Activated T-cell treated with anti-CD3 and anti-CD28 coated beads for 48 hours (primary cell): Measurements from ENCODE around the gene BRD3OS.
"Not testable (repeated sequence)": the region's sequence is repeated elsewhere in the genome, so short reads cannot be mapped to it uniquely, and the experiment has no call there.

ENCODE experiments used
- DNase-seq: peaks from one replicate; pipeline ENCODE4 v3.0.0-alpha.2; 2020; ENCODE audit warnings: low read depth

The BRD3OS gene

DNA sequence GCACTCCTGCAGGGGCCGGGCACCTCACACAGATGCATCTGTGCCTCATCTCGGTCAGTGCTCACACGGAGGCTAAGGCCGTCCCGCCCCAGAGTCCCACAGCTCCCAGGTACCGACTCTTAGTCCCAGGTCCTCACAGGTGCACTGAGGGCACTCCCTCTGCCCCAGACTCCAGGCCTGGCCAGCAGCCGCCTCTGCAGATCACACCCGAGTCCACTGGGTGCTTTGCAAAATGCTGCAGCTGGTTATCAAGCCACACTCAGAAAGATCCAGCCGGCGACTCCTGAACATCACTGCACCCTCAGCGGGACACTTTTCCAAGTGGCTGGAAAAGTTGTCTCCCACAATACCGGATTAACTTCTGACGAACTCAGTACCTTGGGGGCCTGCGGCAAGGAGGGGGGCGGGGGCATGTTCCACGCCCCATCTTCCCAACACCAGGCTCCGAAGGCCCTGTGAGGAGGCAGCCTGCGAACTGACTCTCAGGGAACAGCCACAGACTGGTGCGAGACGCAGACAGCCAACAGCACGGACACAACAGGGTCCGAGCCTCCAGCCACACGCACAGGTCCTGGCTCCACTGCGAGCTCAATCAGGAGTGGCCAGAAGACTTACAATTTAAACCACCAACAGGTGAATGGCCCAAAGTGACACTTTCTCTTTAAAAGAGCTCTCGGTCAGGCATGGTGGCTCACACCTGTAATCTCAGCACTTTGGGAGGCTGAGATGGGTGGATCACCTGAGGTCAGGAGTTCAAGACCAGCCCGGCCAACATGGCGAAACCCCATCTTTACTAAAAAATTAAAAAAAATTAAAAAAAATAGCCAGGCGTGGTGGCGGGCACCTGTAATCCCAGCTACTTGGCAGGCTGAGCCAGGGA is 38.5 kb downstream of the BRD3OS start:
- DNase-seq = no peak

DNA sequence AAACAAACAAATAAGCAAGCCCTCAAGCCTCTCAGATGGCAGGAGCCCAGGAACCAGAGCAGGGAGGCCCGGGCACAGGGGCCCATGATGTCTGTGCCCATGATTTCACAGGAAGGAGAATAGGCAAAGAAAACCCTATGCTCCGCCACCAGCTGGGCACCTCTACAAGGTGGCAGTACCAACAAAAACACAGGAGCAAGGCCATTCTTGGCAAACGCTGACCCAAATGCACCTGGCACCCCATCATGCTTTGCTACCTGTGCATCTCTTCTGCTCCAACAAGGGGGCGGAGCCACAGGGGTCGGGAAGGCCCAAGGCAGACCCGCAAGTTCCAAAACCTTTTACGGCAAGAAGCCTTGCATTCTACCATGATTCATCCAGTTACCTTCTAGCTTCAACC is 39.4 kb downstream of the BRD3OS start:
- DNase-seq = no peak

DNA sequence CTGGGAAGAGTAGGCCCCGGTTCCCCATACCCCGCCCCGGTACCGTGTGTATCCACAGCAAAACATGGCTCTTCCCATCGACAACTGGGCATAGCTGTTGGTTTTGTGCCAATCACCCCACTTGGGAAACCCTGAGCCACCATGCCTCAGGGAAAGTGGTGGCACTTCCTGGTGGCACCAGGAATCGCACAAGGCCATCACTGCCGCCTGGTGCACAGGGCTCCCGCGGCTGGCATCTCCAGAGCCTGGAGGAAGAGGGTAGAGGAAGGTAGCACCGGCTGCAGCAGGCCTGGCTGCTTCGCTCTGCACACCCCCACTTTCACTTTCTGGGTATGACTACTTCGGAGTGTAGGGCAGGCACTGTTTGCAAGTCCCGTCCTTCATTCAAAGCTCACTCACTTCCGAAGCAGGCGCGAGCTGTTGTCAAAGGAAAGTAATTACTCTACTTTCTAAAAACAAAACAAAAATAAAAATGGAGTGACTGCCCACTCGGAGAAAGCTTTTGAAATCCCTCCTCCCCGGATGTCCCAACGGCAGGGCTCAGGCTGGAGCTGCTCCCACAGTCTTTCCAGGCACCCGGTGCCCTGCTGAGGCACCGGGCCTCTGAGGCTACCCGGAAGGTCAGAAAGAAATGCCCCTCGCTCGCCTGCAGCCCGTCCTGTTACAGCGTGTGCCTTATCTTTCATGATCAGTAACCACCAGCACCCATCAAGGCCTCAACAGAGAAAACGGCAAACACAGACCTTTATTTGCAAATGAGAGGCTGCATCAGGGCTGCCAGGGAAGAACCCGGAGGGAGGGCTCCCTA is 40.5 kb downstream of the BRD3OS start:
- peak; percentile 51 for DNase-seq

DNA sequence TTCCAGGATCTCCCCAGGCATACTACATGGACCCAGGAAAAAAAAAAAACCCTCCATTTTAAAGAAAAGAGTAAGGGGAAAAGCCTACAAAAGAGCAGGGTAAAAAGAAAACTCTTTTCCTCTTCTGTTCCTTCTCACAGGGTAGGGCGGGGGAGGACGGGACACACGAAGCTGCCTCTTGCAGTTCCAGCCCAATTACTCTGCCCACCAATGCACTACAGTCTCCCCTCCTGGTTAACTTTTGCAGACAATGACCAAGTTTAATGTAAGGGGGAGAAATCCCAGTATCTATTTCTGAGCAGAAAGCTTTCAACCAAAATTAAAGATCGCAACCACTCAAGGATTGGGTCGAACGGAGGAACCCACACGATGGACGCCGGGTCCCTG is 41.2 kb downstream of the BRD3OS start:
- no peak for DNase-seq

DNA sequence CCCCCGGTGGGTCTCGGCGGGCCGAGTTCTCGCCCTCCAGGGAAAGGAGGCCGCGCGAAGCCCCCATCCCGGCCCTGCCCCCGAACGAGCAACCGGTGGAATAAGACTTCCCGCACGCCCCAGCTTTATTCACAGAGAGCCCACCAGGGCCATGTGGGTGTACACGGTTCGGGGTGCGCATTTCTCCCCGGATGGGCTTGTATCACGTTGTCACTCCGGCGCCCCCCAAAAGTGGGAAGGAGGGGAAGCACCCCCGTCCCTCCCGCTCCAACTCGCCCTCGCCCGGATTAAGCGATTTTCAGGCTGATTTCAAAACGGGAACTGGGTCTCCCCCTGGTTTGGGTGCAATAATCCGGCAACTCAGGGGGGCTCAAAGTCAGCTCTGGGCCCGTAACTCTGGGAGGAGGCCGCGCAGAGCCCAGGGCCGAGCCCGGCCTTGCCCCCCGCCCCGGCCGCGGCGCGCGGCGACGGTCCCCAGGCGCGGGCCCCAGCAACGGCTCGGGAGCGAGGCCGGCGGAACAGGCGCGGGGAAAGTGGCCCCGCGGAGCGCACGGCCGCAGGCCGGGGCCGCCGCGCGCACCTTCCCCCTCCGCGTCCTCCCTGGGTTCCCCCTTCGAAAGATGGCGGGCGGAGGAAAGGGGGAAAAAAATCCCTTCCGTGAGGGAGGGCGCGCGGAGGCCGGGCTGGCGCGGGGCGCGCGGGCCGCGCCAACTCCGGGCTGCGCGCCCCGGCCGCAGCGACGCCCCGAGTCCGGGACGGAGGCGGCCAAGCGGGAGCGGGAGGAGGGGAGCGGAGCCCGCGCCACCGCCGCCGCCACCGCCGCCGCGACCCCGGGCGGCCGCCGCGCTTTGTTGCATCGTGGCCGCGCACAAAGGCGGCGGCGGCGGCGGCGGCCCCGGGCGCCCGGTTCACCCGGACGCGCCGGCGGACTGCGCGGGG is 41.9 kb downstream of the BRD3OS start:
- peak; percentile 39 for DNase-seq

DNA sequence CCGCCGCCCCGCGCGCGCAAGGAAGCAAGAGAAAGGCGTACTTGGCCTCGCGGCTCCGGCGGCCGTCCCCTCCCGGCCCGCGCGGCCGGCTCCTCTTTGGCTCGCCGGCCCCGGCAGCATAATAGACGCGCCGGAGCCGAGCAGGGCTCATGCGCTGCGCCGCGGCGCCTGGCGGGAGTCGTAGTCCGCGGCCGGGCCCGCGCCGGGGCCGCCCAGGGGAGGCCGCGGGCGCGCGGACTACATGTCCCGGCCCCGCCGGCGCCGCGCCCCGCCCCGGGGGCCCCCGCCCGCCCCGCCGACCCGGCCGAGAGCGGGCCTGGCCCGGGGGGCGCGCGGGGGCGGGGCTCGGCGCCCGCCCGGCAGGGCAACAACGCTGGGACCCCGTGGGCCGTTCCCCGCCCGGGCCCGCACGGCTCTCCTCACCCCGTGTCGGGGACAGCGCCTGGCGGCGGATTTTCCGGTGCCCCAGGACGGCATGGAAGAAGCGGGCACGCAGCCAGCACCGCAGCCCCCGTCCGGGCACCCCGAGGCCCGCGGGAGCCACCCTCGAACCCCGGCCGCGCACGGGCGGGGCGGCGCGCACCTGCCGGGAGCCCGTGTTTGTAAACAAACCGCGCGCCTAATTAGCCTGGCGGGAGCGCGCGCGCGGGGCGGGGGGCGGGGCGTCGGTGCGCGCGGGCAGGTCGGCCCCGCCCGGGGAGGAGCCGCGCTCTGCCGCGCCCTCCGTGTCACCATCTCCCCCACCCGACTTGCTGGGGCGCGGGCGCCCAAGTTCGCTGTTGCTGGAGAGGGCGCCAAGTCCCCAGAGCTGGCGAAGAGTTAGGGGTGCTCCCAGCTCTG is 42.8 kb downstream of the BRD3OS start, which contains the start of gene BRD3:
Gene BRD3 (minus strand): TSS at position 123 of the 840 bp plus-strand sequence. CDS start 14,549 bp downstream, outside the sequence.
- DNase-seq = peak; percentile 84

DNA sequence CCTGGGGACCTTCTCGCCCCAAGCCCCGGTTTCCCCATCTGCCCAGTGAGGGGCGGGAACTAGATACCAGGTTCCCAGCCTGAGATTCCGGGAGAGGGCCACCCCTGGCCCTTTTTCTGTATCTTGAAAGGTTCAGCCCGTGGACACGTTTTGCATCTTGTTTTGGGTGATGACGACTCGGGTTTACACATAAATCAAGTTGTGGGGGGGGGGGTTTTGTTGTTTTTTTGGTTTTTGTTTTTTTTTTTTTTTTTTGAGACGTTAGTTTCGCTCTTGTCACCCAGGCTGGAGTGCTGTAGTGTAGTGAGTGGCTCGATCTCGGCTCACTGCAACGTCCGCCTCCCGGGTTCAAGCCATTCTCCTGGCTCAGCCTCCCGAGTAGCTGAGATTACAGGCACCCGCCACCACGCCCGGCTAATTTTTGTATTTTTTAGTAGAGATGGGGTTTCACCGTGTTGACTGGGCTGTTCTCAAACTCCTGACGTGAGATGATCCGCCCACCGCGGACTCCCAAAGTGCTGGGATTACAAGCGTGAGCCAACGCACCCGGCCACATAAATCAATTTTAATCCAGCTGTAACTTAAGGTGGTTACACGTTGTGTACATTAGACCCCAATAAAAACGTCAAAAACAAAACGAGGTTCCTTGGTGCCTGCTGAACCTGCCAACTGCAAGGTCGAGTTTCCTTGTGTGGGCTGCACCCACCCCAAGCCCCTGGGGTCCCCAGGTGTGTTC is 43.6 kb downstream of the BRD3OS start:
- DNase-seq = no peak

DNA sequence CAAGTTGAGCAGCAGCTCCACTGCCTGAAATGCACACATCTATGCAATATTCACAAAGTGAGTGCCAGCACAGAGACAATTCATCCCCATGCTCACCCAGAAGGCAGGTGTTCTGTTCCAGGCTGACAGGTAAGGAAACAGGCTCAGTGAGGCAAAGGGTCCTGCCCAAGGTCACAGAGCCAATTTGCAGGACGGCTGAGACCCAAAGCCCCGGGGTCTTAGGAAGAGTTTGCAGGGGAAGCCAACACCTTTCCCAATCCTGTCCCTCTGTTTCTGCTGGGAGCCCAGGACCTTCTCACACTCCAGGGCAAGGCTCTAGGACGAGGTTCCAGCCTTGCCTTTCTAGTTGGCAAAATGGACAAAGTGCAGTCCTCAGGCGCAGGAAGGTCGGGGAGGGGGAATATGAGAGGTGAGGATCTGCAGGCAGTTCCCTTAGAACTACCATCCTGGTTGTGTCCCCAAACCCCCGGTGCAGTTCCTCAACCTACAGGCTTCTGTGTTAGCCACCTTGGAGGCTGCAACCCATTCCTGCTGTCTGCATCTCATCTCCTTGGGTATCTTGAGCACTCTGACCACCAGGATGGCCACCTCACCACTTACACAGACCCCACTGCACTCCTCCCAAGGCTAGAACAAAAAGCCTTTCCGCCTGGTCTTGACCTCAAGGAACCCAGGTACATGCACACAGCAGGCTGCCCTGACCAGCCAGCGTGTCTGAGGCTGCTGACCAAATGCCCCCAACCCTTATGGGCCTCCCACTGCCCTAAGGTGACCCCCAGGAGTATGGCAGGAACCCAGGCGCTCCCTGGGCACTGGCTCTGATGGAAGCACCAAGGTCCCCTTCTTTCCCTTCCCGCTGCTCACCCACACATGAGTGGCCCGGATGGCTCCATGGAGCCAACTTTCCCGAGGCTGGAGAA is 44.5 kb downstream of the BRD3OS start:
- DNase-seq = no peak

DNA sequence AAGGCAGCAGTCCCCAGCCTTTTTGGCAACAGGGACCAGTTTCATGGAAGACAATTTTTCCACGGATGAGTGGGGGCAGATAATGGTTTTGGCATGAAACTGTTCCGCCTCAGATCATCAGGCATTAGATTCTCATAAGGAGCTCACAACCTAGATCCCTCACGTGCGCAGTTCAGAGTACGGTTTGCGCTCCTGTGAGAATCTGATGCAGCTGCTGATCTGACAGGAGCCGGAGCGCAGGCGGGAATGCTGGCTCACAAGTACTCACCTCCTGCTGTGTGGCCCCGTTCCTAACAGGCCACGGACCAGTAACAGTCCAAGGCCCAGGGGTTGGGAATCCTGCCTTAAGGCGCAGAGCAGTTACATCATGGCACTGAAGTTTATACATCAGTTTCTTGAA is 45.9 kb downstream of the BRD3OS start:
- DNase-seq = no peak

DNA sequence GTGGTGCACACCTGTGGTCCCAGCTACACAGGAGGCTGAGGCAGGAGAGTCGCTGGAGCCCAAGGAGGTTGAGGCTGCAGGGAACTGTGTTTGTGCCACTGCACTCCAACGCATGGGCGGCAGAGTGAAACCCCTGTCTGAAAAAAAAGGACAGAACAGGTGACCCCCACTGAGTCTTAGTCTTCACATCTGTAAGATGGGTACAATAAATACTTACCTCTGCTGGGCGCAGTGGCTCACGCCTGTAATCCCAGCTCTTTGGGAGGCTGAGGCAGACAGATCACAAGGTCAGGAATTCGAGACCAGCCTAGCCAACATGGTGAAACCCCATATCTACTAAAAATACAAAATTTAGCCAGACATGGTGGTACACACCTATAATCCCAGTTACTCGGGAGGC is 47.4 kb downstream of the BRD3OS start:
- DNase-seq = not testable (repeated sequence)

DNA sequence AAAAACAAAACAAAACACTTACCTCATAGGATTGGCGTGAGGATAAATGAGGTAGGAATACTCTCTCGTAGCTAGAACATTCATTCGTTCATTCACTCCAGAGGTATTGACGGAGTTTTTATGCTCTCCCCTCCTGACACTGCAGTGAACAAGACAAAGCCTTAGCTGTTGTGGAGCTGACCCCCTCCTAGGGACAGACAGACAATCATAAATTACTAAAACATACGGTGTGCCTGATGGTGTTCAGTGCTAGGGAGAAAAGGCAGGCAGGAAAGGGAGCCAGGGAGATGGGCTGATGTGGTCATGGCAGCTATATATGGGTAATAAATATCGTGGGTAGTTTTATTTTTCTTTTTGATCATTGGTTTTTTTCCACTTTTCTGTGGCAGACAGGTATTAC is 48.2 kb downstream of the BRD3OS start:
- DNase-seq = no peak

DNA sequence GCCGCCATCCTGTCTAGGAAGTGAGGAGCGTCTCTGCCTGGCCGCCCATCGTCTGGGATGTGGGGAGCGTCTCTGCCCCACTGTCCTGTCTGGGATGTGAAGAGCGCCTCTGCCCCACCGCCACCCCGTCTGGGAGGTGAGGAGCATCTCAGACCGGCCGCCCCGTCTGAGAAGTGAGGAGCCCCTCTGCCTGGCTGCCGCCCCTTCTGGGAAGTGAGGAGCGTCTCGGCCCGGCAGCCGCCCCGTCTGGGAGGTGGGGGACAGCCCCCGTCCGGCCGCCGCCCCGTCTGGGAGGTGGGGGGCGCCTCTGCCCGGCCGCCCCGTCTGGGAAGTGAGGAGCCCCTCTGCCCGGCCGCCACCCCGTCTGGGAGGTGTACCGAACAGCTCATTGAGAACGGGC is 50.4 kb downstream of the BRD3OS start:
- DNase-seq = not testable (repeated sequence)

DNA sequence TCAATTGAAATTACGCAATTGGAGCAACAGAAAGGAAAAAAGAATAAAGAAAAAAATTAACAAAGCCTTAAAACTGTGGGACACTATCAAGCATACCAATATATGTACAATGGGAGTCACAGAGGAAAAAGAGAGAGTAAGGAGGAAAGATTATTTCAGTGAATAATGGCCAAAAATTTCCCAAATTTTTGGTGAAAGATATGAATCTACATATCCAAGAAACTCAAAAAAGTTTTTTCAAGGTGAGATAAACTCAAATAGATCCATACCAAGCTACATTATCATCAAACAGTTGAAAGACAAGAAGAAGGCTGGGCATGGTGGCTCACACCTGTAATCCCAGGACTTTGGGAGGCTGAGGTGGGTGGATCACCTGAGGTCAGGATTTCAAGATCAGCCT is 51.4 kb downstream of the BRD3OS start:
- DNase-seq = no peak
